RPMI7951 (cell line): ENCODE measurements around the gene ST6GALNAC4. TPM values are rescaled to one million over a fixed set of nuclear protein-coding genes. Genes with fewer than 3 reads are reported as not detected.

Experiments used
- DNase-seq: peaks from one replicate; pipeline ENCODE4 v3.0.0-alpha.2; 2012; ENCODE audit warnings: low read depth
- total RNA-seq: library from RNA; depleted of rRNA; stranded (reverse); fragments of >200 nt; shearing (Covaris generic); gene quantifications from 2 replicates; pipeline ENCODE4 v1.2.3, GENCODE V29; 2014

ST6GALNAC4 gene
- total RNA-seq, 1 experiment from 2014 or later: 10.5 TPM

DNA sequence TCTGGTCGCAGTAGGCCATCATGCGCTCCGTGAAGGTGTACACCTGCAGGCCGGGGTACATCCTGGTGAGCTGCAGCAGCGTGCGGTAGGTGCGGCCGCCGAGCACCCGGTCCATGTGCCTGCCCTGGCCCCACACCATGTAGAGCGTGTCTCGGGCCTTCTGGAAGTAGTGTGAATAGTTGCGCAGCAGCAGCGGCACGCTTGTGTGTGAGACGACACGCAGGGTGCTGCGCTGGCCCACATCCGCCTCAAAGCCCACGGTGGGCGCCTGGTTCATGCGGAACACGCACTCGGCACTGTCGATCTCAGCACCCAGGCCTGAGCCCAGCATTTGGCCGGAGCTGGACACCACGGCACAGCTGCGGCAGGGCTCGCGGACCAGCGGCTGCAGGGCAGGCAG lies 4.5 kb downstream of the ST6GALNAC4 start:
- DNase-seq: no peak

GRCh38 chr9:127910613-127911205 lies 6.1 kb downstream of the ST6GALNAC4 start:
- peak; percentile 43 for DNase-seq

GRCh38 chr9:127909839-127910273 lies 7.0 kb downstream of the ST6GALNAC4 start:
- no peak for DNase-seq

DNA sequence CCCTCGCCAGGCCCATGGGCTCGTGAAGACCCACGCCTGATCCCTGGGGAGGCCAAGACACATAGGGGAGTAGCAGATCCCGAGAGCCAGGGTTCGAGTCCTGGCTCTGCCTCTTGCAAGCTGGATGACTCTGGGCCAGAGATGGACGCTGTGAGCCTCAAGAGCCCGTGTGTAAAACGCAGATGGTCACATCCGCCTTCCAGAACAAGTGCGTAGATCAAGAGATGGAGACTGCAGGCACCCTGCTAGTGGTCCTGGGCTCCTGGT lies 8.2 kb downstream of the ST6GALNAC4 start:
- DNase-seq: no peak

GRCh38 chr9:127907867-127908659 lies 8.8 kb downstream of the ST6GALNAC4 start:
- no peak for DNase-seq

GRCh38 chr9:127905788-127906191 lies 11.1 kb downstream of the ST6GALNAC4 start:
- DNase-seq: no peak

- DNase-seq: no peak
Measured at GRCh38 chr9:127905004-127905728, 11.7 kb downstream of the ST6GALNAC4 start.

DNA sequence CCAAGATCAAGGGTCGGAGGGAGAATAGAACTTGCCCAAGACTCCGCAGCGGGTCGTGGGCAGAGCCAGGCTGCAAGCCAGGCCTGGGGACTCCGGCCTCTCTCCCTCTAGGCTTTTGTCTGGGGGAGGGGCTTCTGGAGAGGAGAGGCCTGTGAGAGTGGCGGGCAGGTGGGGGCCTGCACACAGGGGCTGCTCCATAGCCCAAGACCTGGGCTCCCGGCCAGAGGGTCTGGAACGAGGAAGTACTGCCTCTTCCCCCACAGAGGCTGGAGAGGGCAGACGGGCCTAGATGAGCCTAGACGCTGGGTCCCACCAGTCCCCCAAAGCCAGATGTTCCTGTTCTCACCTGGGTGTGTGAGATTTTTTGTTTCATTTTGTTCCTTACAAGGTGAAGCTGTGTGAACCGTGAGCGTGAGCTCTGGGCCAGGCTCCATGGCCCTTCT lies 12.3 kb downstream of the ST6GALNAC4 start:
- DNase-seq: no peak

- DNase-seq: no peak
Measured at GRCh38 chr9:127903557-127904475, 13.0 kb downstream of the ST6GALNAC4 start.

DNA sequence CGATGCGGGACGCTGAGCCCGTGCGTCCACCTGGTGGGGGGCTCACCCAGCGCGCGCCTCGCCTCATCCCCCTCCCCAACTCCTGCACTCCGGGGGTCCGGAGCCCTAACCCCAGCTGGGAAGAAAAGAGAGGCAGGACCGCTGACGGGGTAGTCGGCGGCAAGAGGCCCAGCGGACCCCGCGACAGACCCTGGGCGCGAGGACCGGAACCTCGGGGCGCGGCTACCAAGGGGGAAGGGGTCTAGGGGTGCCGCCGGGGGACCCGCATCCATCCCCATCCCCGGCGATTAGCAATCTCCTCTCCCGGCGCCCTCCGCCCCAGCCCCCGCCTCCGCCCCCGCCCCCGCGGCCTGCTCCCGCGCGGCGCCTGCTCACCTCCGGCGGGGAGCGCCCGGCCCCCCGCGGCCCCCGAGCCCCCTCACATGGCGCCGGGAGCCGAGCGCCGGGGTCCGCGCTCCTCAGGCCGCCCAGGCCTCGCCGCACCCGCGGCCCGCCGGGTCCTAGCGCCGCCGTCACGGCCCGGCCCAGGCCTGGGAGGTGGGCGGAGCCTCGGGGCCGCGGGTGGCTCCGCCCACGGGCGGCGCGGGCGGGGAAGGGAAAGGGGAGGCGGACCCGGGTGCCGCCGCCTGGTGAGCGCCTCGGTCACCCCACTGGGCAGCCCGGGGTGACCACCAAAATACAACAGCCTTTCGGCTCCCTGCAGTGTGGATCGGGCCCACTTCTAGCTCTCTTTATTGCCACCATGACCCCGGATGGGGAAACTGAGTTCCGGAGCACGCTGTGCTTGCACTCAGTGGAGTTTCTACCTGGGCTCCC lies 17.5 kb downstream of the ST6GALNAC4 start, which contains the start of gene ST6GALNAC6:
ST6GALNAC6 (minus strand) TSS at position 476 of the 816 bp plus-strand sequence. CDS start 1,622 bp downstream, outside the sequence.
- DNase-seq: peak; percentile 65

DNA sequence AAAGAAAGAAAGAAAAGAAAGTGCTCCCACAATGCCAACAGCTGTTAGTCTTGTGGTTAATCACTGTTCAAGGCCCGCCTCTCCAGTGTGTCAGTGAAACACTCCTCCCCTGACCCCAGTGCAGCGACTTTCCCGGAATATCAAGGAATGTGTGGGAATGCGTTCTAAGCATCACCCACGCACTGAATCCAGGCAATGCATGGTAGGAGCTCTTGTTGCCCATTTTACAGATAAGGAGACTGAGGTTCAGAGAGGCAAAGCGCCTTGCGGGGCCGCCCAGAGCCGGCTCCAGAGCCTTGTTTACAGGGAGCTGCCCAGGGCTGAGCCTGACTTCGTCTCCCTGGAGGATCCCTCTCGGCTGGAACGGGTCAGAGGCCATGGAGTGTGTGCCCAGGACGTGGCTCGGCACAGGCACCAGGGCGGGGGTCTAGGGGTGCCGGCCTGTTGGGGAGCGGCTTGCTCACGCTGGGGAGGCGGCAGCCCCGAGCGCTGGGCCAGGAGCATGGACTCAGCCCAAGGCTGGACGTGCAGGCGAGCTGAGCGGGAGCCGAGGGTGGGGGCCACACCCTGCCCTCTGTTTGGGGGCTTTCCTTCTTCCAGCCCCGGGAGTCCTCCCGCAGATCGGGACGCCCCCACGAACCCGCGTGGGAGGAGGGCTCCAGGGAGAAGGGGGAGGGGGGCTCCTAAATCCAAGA lies 18.3 kb downstream of the ST6GALNAC4 start:
- peak; percentile 70 for DNase-seq

DNA sequence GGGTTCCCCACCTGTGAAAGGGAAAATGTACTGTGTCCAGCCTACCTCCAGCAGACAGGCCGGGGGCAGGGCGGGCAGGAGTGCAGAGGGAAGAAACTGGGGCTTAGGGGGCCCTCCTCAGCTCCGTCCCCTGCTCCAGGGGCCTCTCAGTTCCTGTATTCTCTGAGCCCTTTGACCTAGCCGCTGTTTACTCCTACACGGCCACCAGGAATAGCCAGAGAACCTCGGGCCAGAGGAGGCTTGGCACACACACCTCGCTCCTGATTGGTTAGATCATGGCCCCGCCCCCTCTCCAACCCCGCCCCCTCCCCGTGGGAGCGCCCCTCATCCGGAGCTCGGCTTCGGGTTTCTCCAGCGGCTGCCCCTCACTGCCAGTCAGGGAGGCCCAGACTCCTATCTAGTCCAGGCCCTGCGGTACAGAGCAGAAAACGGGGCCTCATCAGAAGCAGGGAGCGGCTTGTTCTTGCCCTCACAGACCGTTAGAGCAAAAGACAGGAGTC lies 19.6 kb downstream of the ST6GALNAC4 start:
- DNase-seq: no peak

DNA sequence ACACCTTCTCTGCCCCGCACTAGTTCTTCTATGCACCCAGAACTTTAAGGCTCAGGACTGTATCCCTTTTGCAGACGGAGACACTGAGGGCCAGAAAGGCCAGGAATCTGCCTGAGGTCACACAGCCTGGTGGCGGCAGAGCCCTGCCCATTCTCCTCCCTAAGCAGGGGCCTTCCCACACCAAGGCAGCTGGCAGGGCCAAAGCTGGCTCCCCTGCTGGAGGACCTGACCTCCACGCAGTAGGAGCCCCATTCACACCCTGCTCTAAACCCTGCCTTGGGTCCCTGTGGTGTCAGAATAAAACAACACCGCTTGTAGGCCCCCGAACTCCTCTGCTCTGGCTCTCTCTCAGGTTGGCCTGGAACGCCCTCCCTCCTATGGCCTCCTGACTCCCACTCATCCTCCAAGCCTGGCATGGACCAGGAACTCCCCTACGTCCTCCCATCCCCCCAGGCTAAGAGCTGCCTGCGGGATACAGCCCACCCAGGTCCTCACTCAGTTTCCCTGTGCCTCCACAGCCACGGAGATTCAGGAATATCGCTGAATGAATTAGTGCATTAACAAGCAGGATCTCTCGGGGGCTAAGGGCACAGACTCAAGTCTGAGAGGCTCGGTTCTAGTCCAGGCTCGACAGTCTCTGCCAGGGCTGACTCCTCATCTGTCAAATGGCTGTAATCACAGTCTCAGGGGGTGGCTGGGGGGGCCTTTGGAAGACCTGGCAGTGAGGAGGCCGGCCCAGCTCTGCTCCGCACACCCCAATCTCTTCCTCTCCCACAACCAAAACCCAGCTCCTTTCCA lies 20.2 kb downstream of the ST6GALNAC4 start:
- no peak for DNase-seq

GRCh38 chr9:127895811-127896210 lies 21.0 kb downstream of the ST6GALNAC4 start:
- DNase-seq: no peak

DNA sequence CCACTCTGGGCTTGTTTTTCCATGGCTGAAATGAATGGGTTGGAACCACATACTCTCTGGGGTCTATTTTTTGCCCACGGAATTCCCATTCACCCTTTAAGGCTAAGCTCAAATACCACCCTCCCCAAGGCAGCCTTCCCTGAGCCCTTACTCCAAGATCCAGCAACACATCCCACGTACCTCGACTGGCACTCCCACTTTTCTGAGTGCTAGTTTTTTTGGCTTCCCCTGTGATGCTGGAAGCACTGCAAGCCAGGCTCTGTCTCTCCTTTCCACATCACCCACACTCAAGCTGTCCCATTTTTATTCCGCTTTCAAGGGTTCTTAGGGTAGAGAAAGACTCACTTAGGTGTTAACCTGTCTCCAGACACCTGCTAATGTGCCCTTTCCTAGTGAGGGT lies 23.4 kb downstream of the ST6GALNAC4 start:
- no peak for DNase-seq

DNA sequence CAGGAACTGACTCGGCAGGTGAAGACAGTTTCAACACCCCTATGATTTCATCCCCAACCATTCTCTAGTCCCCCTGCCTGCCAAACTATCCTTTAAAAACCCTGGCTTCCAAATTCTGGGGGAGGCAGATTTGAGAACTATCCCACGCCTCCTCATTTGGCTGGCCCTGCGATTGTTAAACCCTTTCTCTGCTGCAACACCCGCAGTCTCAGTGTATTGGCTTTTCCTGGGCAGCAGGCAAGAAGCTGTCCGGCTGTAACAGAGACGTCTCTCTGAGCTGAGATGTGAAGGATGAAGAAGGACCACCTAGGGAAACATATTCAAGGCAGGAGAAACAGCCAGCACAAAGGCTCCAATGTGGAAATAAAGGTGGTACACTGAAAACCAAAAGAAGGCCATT lies 24.0 kb downstream of the ST6GALNAC4 start:
- DNase-seq: no peak

DNA sequence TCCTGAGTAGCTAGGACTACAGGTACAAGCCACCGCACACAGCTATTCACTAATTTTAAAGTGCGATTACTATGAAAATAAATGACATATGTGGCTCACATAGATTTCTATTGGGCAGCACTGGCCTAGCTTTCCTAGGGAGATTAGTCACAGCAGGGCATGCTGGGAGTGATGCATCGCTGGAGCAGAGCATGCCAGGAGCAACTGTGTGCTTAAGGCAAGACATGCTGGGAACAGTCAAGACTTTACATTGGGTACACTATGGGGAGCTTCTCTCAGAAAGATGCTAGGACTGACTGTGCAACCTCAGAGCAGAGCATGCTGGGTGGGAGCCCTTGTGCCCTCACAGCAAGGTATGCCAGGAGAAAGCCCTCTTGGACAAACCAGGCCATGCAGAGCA lies 26.8 kb downstream of the ST6GALNAC4 start:
- no peak for DNase-seq

DNA sequence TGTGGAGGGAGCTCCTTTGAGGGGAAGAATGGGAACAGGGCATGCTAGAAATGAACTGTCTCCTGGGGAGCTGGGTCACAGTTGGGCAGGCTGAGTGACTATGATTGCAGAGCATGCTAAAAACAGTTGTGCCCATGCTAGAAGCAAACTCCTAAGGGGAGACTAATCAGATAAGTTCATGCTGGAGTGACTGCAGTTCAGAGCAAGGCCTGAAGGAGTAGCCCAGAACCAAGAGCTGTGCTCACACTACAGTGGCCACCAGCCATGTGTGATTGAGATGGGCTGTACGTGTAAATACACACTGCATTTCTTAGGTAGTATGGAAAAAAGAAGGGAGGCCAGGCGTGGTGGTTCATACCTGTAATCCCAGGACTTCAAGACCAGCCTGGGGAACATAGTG lies 29.0 kb downstream of the ST6GALNAC4 start:
- no peak for DNase-seq

- DNase-seq: no peak
Measured at GRCh38 chr9:127886401-127886972, 30.4 kb downstream of the ST6GALNAC4 start.
